GM23338 (cell line): ENCODE results near the gene VPS13A. TPM values are rescaled to one million over a fixed set of nuclear protein-coding genes. Genes with fewer than 3 reads are reported as not detected.

ENCODE experiments used
- ATAC-seq: fragments of 200-7000 bp; cut with Tn5 transposase; 3 replicates; pipeline ENCODE4 v1.9.1; 2020
- DNase-seq: peaks from one replicate; pipeline ENCODE4 v3.0.0-alpha.2; 2015; ENCODE audit warnings: low spot score
- H2AFZ ChIP-seq: fragments of 200-600 bp; sonication (generic); 2 replicates; pipeline ENCODE4 v1.8.0; 2016; ENCODE audit warnings: antibody characterized with exemption, mild to moderate bottlenecking, moderate library complexity
- H3F3A ChIP-seq: fragments of 200-600 bp; sonication (generic); replicated peaks from 2 replicates; pipeline ENCODE4 v1.8.0; 2017; ENCODE audit warnings: antibody characterized with exemption, mixed run types, low read depth
- H3K27ac ChIP-seq: fragments of 200-600 bp; sonication (generic); 2 replicates; pipeline ENCODE4 v1.6.1; 2016; ENCODE audit warnings: low read depth
- H3K27me3 ChIP-seq: fragments of 200-600 bp; sonication (generic); 2 replicates; pipeline ENCODE4 v1.8.0; 2016; ENCODE audit warnings: mild to moderate bottlenecking, mixed run types, moderate library complexity; ENCODE audit not compliant: insufficient read depth
- H3K36me3 ChIP-seq: fragments of 200-600 bp; sonication (generic); 2 replicates; pipeline ENCODE4 v1.8.0; 2016; ENCODE audit warnings: mild to moderate bottlenecking; ENCODE audit not compliant: insufficient read depth
- H3K4me1 ChIP-seq: fragments of 200-600 bp; sonication (generic); 2 replicates; pipeline ENCODE4 v1.8.0; 2016; ENCODE audit warnings: mild to moderate bottlenecking, moderate library complexity; ENCODE audit not compliant: insufficient read depth
- H3K4me2 ChIP-seq: fragments of 200-600 bp; sonication (generic); 2 replicates; pipeline ENCODE4 v1.7.1; 2017; ENCODE audit warnings: mixed run types
- H3K4me3 ChIP-seq: fragments of 200-600 bp; sonication (generic); 2 replicates; pipeline ENCODE4 v1.6.1; 2016; ENCODE audit warnings: mixed run types
- H3K79me2 ChIP-seq: fragments of 200-600 bp; sonication (generic); replicated peaks from 2 replicates; pipeline ENCODE4 v1.8.0; 2017; ENCODE audit warnings: mild to moderate bottlenecking; ENCODE audit not compliant: insufficient read depth
- H3K9me2 ChIP-seq: fragments of 200-600 bp; sonication (generic); 2 replicates; pipeline ENCODE4 v1.8.0; 2017; ENCODE audit not compliant: insufficient read depth
- H4K20me1 ChIP-seq: fragments of 200-600 bp; sonication (generic); replicated peaks from 2 replicates; pipeline ENCODE4 v1.8.0; 2017; ENCODE audit warnings: mild to moderate bottlenecking; ENCODE audit not compliant: insufficient read depth
- H3K27ac Mint-ChIP-seq: 2 replicates; pipeline ENCODE4 v1.8.0; 2020; ENCODE audit warnings: inconsistent platforms, mild to moderate bottlenecking, moderate library complexity, mixed read lengths
- H3K27me3 Mint-ChIP-seq: 3 replicates; pipeline ENCODE4 v1.8.0; 2022; ENCODE audit warnings: low read depth, mild to moderate bottlenecking, moderate library complexity, mixed read lengths, inconsistent platforms; ENCODE audit not compliant: insufficient read depth, poor library complexity
- H3K36me3 Mint-ChIP-seq: 3 replicates; pipeline ENCODE4 v1.8.0; 2021; ENCODE audit warnings: low read depth, mild to moderate bottlenecking, inconsistent platforms, moderate library complexity, mixed read lengths
- H3K4me1 Mint-ChIP-seq: 3 replicates; pipeline ENCODE4 v1.8.0; 2020; ENCODE audit warnings: mild to moderate bottlenecking, inconsistent platforms, mixed read lengths
- H3K4me3 Mint-ChIP-seq: 3 replicates; pipeline ENCODE4 v1.8.0; 2021; ENCODE audit warnings: moderate library complexity, mild to moderate bottlenecking, inconsistent platforms, mixed read lengths
- H3K9me3 Mint-ChIP-seq: 3 replicates; pipeline ENCODE4 v1.8.0; 2020; ENCODE audit warnings: moderate library complexity, mild to moderate bottlenecking, inconsistent platforms, mixed read lengths
- CTCF ChIP-seq, 2 experiments: fragments of 200-600 bp in 1 of 2; sonication (generic) in 1 of 2; conservative IDR thresholded peaks; 2 replicates each; pipeline versions ENCODE4 v1.5.1 to v1.6.1; 2016 to 2017; ENCODE audit warnings: antibody characterized with exemption in 2 of 2, low read depth in 2 of 2, mild to moderate bottlenecking in 2 of 2, moderate library complexity in 1 of 2
- EZH2 ChIP-seq: fragments of 200-600 bp; sonication (generic); IDR thresholded peaks from one replicate; pipeline ENCODE4 v1.8.0; 2017; ENCODE audit warnings: antibody characterized with exemption, mild to moderate bottlenecking, low read depth; ENCODE audit not compliant: unreplicated experiment
- NANOG ChIP-seq: IDR thresholded peaks from 2 replicates; pipeline ENCODE4 v1.6.1; 2016; ENCODE audit warnings: antibody characterized with exemption, borderline replicate concordance
- REST ChIP-seq: IDR thresholded peaks from one replicate; pipeline ENCODE4 v1.6.1; 2018; ENCODE audit warnings: antibody characterized with exemption; ENCODE audit not compliant: unreplicated experiment
- STAT1 ChIP-seq: IDR thresholded peaks from one replicate; pipeline ENCODE4 v1.6.1; 2016; ENCODE audit warnings: antibody characterized with exemption; ENCODE audit not compliant: unreplicated experiment
- ZNF114 ChIP-seq: fragments of 250-450 bp; sonication (Bioruptor Pico); IDR thresholded peaks from 2 replicates; pipeline ENCODE4 v1.5.0; 2020; ENCODE audit warnings: mild to moderate bottlenecking, moderate library complexity
- ZNF462 ChIP-seq: fragments of 250-450 bp; sonication (Bioruptor Pico); IDR thresholded peaks from 2 replicates; pipeline ENCODE4 v1.5.0; 2020; ENCODE audit warnings: mild to moderate bottlenecking, moderate library complexity
- polyA plus RNA-seq: library from polyadenylated mRNA; unstranded; fragments of >200 nt; fragmentation: Nextera tagmentation; extraction: Ambion mirVana; gene quantifications from 2 replicates; pipeline ENCODE4 v1.2.1, GENCODE V29; 2016
- total RNA-seq: library from RNA; depleted of rRNA; stranded (reverse); fragments of >200 nt; shearing (Covaris generic); gene quantifications from 2 replicates; pipeline ENCODE4 v1.2.3, GENCODE V29; 2014

Gene VPS13A
- total and polyA plus RNA-seq, 2 experiments from 2014 or later: 45.9 to 68.1 TPM

GRCh38 chr9:77464661-77465060, 287.3 kb downstream of the VPS13A start (continued):
- no peak for TF ChIP-seq REST
- TF ChIP-seq CTCF (conservative IDR thresholded peaks at IDR 0.05; ENCODE audit: low read depth in 2 of 2): no peak
- TF ChIP-seq NANOG: no peak
- no peak for TF ChIP-seq ZNF114 (CRISPR knock-in tag)
- no peak for TF ChIP-seq STAT1

- Mint-ChIP-seq H3K27me3 (peaks cover 2% of the 10 kb centered on the region), H3K4me3 (no peak overlapping the region), H3K27ac (no peak overlapping the region), H3K36me3 (peaks cover 16% of the 10 kb centered on the region; the same call in 2 of the 3 replicates), H3K9me3 (peaks cover 23% of the 10 kb centered on the region), H3K4me1 (peaks cover 10% of the 10 kb centered on the region)
- Histone ChIP-seq H3K4me1 (0 out of 2 replicates have a peak, but pooled peaks cover 7% of the 10 kb centered on the region), H3K4me2 (no peak overlapping the region), H3K9me2 (0 out of 2 replicates have a peak, but pooled peaks cover 8% of the 10 kb centered on the region), H3F3A (no peaks in the 10 kb centered on the region), H3K27ac (no peak overlapping the region), H3K79me2 (no peaks in the 10 kb centered on the region), H3K4me3 (no peak overlapping the region), H4K20me1 (no peaks in the 10 kb centered on the region), H3K36me3 (peaks cover 3% of the 10 kb centered on the region; the same call in 1 of the 2 replicates), H2AFZ (no peak overlapping the region), H3K27me3 (no peaks in the 10 kb centered on the region)
- DNase-seq (no peak), ATAC-seq (no peak)
- no peak for TF ChIP-seq REST
- TF ChIP-seq STAT1: no peak
- TF ChIP-seq NANOG: no peak
- no peak for TF ChIP-seq ZNF114 (CRISPR knock-in tag)
- TF ChIP-seq ZNF462 (CRISPR knock-in tag): no peak
- TF ChIP-seq EZH2: no peak
These were observed 292.3 kb downstream of the VPS13A start for GRCh38 chr9:77469515-77470231.
